ENCODE measurements around the gene PCBP3.

The PCBP3 gene

GRCh38 chr21:45989355-45990048 lies 346.0 kb downstream of the PCBP3 start:
- DNase-seq = no peak

DNA sequence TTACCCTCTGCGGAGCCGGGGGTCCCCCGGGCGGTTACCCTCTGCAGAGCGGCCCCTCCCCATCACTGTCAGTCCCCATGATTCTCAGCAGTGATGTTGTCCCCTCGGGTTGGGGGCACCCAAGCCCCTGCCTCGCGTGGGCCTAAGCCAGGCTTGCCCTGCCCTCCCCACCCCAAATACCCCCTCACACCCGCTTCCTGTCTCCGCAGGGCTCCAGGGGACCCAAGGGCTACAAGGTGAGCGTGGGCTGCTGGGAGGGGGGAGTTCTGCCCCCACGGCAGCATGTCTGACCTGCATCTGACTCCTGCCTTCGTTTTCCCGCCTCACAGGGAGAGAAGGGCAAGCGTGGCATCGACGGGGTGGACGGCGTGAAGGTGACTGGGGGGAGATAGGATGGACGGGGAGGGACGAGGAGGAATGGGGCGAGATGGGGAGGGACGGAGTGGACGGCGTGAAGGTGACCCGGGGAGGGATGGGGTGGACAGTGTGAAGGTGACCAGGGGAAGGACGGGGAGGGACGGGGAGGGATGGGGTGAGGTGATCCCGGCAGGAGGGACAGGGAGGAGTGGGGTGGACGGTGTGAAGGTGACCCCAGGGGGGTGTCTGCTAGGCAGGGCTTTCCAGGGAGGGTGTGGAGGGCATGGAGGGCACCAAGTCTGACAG lies 346.7 kb downstream of the PCBP3 start:
- DNase-seq = no peak

GRCh38 chr21:45990741-45991605 lies 347.4 kb downstream of the PCBP3 start:
- DNase-seq = no peak

GRCh38 chr21:45991606-45992300 lies 348.2 kb downstream of the PCBP3 start:
- no peak for DNase-seq

All from fibroblast of skin of right quadriceps (primary cell).